H9 (cell line): ENCODE results near the gene TMEM182. TPM values are rescaled to one million over a fixed set of nuclear protein-coding genes. Genes with fewer than 3 reads are reported as not detected.
A peak's percentile ranks its signal among the peaks of the same experiment; 100 is the strongest.

Experiments
- DNase-seq: peaks from one replicate; pipeline ENCODE4 v3.0.0-alpha.2; 2017
- H2AFZ ChIP-seq: one replicate; pipeline ENCODE4 v1.6.1; 2013; ENCODE audit warnings: mild to moderate bottlenecking, low read length, control low read depth, moderate library complexity
- H2AK5ac ChIP-seq: 2 replicates; pipeline ENCODE4 v1.6.1; 2013; ENCODE audit warnings: low read length, control low read depth, mixed read lengths; ENCODE audit not compliant: insufficient read length
- H2BK120ac ChIP-seq: one replicate; pipeline ENCODE4 v1.6.1; 2013; ENCODE audit warnings: low read depth, mild to moderate bottlenecking, low read length, control low read depth, inconsistent platforms; ENCODE audit not compliant: poor library complexity, severe bottlenecking
- H2BK12ac ChIP-seq: 2 replicates; pipeline ENCODE4 v1.6.1; 2013; ENCODE audit warnings: low read length, control low read depth, mixed read lengths, low read depth; ENCODE audit not compliant: insufficient read length
- H2BK15ac ChIP-seq: 2 replicates; pipeline ENCODE4 v1.6.1; 2013; ENCODE audit warnings: low read depth, low read length, control low read depth
- H2BK20ac ChIP-seq: one replicate; pipeline ENCODE4 v1.6.1; 2013; ENCODE audit warnings: low read depth, mild to moderate bottlenecking, low read length, control low read depth, inconsistent platforms; ENCODE audit not compliant: poor library complexity, severe bottlenecking
- H2BK5ac ChIP-seq: 2 replicates; pipeline ENCODE4 v1.6.1; 2013; ENCODE audit warnings: low read length, control low read depth, mixed read lengths; ENCODE audit not compliant: insufficient read length
- H3K14ac ChIP-seq: 2 replicates; pipeline ENCODE4 v1.6.1; 2013; ENCODE audit warnings: low read length, control low read depth; ENCODE audit not compliant: insufficient read depth
- H3K18ac ChIP-seq: 2 replicates; pipeline ENCODE4 v1.6.1; 2013; ENCODE audit warnings: low read depth, mild to moderate bottlenecking, mixed read lengths, low read length, control low read depth; ENCODE audit not compliant: insufficient read length
- H3K23ac ChIP-seq: 2 replicates; pipeline ENCODE4 v1.6.1; 2013; ENCODE audit warnings: low read length, control low read depth, mixed read lengths, low read depth; ENCODE audit not compliant: insufficient read length
- H3K23me2 ChIP-seq: 2 replicates; pipeline ENCODE4 v1.6.1; 2013; ENCODE audit warnings: low read depth, mild to moderate bottlenecking, mixed read lengths, low read length, control low read depth; ENCODE audit not compliant: insufficient read length, poor library complexity, severe bottlenecking
- H3K27ac ChIP-seq: 2 replicates; pipeline ENCODE4 v1.5.1; 2013; ENCODE audit warnings: low read length, control low read depth, mixed read lengths, low read depth; ENCODE audit not compliant: insufficient read length
- H3K27me3 ChIP-seq: 2 replicates; pipeline ENCODE4 v1.6.1; 2013; ENCODE audit warnings: low read length, control low read depth, inconsistent platforms; ENCODE audit not compliant: insufficient read depth
- H3K4ac ChIP-seq: 2 replicates; pipeline ENCODE4 v1.6.1; 2013; ENCODE audit warnings: low read depth, mild to moderate bottlenecking, control low read depth, inconsistent platforms, low read length, moderate library complexity
- H3K4me1 ChIP-seq: 2 replicates; pipeline ENCODE4 v1.6.1; 2013; ENCODE audit warnings: low read length, control low read depth, inconsistent platforms; ENCODE audit not compliant: insufficient read depth
- H3K4me2 ChIP-seq: 2 replicates; pipeline ENCODE4 v1.6.1; 2013; ENCODE audit warnings: low read length, control low read depth, mixed read lengths; ENCODE audit not compliant: insufficient read length, insufficient read depth
- H3K56ac ChIP-seq: 2 replicates; pipeline ENCODE4 v1.6.1; 2013; ENCODE audit warnings: low read depth, mild to moderate bottlenecking, mixed read lengths, low read length, control low read depth; ENCODE audit not compliant: insufficient read length
- H3K79me1 ChIP-seq: 2 replicates; pipeline ENCODE4 v1.6.1; 2013; ENCODE audit warnings: low read depth, mild to moderate bottlenecking, moderate library complexity, low read length, control low read depth, inconsistent platforms; ENCODE audit not compliant: insufficient read depth, poor library complexity, severe bottlenecking
- H3K79me2 ChIP-seq: 2 replicates; pipeline ENCODE4 v1.6.1; 2013; ENCODE audit warnings: low read length, control low read depth, inconsistent platforms; ENCODE audit not compliant: insufficient read depth
- H3K9ac ChIP-seq: 2 replicates; pipeline ENCODE4 v1.6.1; 2013; ENCODE audit warnings: low read length, control low read depth, mixed read lengths; ENCODE audit not compliant: insufficient read length; ENCODE audit errors: extremely low read depth
- H3K9me3 ChIP-seq: one replicate; pipeline ENCODE4 v1.6.1; 2013; ENCODE audit warnings: low read depth, low read length, inconsistent platforms; ENCODE audit not compliant: control insufficient read depth
- H3T11ph ChIP-seq: one replicate; pipeline ENCODE4 v1.6.1; 2013; ENCODE audit warnings: mild to moderate bottlenecking, low read length, control low read depth, inconsistent platforms
- H4K20me1 ChIP-seq: one replicate; pipeline ENCODE4 v1.6.1; 2013; ENCODE audit not compliant: control insufficient read depth, insufficient read length, insufficient read depth
- H4K5ac ChIP-seq: 2 replicates; pipeline ENCODE4 v1.6.1; 2013; ENCODE audit warnings: low read depth, mild to moderate bottlenecking, mixed read lengths, low read length, control low read depth; ENCODE audit not compliant: insufficient read length
- H4K8ac ChIP-seq: replicated peaks from 2 replicates; pipeline ENCODE4 v1.6.1; 2013; ENCODE audit warnings: low read length, control low read depth, mixed read lengths, low read depth; ENCODE audit not compliant: insufficient read length
- H4K91ac ChIP-seq: 2 replicates; pipeline ENCODE4 v1.6.1; 2013; ENCODE audit warnings: low read depth, mild to moderate bottlenecking, moderate library complexity, mixed read lengths, low read length, control low read depth; ENCODE audit not compliant: insufficient read length
- H3K27ac Mint-ChIP-seq, 3 experiments: 2 replicates in 2 of 3; 3 replicates in 1 of 3; pipeline ENCODE4 v1.8.0; 2020 to 2021; ENCODE audit warnings: mixed read lengths in 3 of 3, mild to moderate bottlenecking in 1 of 3, moderate library complexity in 1 of 3
- H3K27me3 Mint-ChIP-seq: 2 replicates; pipeline ENCODE4 v1.8.0; 2021; ENCODE audit warnings: low read depth, mild to moderate bottlenecking, moderate library complexity, mixed read lengths
- H3K36me3 Mint-ChIP-seq, 3 experiments: 2 replicates in 2 of 3; 3 replicates in 1 of 3; pipeline ENCODE4 v1.8.0; 2020 to 2021; ENCODE audit warnings: low read depth in 3 of 3, mixed read lengths in 3 of 3; ENCODE audit not compliant: insufficient read depth in 1 of 3
- H3K4me1 Mint-ChIP-seq, 2 experiments: 2 replicates each; pipeline ENCODE4 v1.8.0; 2020; ENCODE audit warnings: mixed read lengths in 2 of 2
- H3K4me3 Mint-ChIP-seq, 2 experiments: 2 replicates in 1 of 2; 3 replicates in 1 of 2; pipeline ENCODE4 v1.8.0; 2020 to 2021; ENCODE audit warnings: mild to moderate bottlenecking in 2 of 2, mixed read lengths in 2 of 2, moderate library complexity in 1 of 2
- H3K9me3 Mint-ChIP-seq, 2 experiments: 2 replicates in 1 of 2; 3 replicates in 1 of 2; pipeline ENCODE4 v1.8.0; 2020; ENCODE audit warnings: mild to moderate bottlenecking in 2 of 2, mixed read lengths in 2 of 2, moderate library complexity in 1 of 2
- WGBS: extraction: QIAGEN DNeasy Blood & Tissue Kit; methylation state at CpG from one replicate; pipeline ENCODE4 v1.1.7; 2013; ENCODE audit warnings: missing lambda C conversion rate, low lambda C conversion rate, mixed read lengths; ENCODE audit not compliant: insufficient read length; ENCODE audit errors: extremely low coverage; 5-methylcytosine and 5-hydroxymethylcytosine counted together
- total RNA-seq: library from RNA; stranded (reverse); gene quantifications from 2 replicates; pipeline ENCODE4 v1.2.1, GENCODE V29; 2021
- TF ChIP-seq, protein P1 (sequence below): fragments of 200-600 bp; sonication (generic); conservative IDR thresholded peaks from 3 replicates; pipeline ENCODE4 v1.8.0; 2021; ENCODE audit warnings: antibody characterized with exemption, mild to moderate bottlenecking

Gene TMEM182
- total RNA-seq, 1 experiment from 2014 or later: 3.6 TPM

DNA sequence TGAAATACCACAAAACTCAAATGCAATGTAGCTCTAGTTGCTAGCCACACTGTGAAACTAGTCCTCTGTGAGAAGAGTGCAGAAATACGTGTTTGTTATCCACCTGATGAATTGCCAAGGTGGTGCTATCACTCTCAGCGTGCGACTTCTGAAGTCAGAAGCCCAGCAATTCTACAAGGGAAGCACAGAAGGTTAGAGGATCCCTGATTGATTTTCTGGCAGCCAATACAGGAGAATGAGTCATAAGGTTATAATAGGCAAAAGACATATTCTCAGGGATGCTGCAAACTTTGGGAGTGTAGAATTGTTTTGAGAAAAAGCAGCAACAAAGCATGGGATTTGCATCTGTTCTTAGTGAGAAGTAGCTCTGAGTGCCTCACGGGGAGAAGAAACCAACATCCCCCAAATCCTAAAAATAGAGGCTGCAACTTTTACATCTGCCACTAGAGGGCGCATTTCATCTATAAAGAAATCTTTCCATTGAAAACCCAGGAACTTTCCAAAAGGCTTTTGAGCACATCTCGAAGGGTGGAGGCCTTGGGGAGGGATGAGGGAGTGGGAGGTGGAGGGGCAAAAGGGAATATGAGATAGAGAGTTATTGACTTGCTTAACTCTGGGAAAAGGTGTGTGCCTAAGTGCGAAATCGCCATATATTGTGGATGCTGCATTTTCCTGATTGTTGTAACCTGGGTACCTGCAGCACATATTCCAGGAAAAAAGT, 78.0 kb downstream of the TMEM182 start:
- no peaks in the 10 kb centered on the region for H3K27me3 Mint-ChIP-seq

More for the DNA sequence above, 78.0 kb downstream of the TMEM182 start:
- H2BK20ac ChIP-seq: no peak overlapping the region
- no peak overlapping the region for H3K4ac ChIP-seq
- no peak overlapping the region for H2BK5ac ChIP-seq
- peak; percentile 35 for DNase-seq
- no peak overlapping the region for H3K4me3 Mint-ChIP-seq
- H2BK12ac ChIP-seq: no peak overlapping the region
- H4K5ac ChIP-seq: no peak overlapping the region
- no peak overlapping the region for H3K18ac ChIP-seq
- H3K23me2 ChIP-seq: no peaks in the 10 kb centered on the region
- H2BK15ac ChIP-seq: no peak overlapping the region
- no peaks in the 10 kb centered on the region for H3K79me1 ChIP-seq
- H3K4me1 ChIP-seq: no peaks in the 10 kb centered on the region
- H3K27me3 ChIP-seq: no peaks in the 10 kb centered on the region
- no peaks in the 10 kb centered on the region for H3K36me3 Mint-ChIP-seq
- no peaks in the 10 kb centered on the region for H4K20me1 ChIP-seq
- no peak overlapping the region for H3K56ac ChIP-seq
- WGBS: no CpG with 5 or more reads among the region's 8 CpGs
- no peak overlapping the region for H3T11ph ChIP-seq
- TF ChIP-seq, protein P1, sequence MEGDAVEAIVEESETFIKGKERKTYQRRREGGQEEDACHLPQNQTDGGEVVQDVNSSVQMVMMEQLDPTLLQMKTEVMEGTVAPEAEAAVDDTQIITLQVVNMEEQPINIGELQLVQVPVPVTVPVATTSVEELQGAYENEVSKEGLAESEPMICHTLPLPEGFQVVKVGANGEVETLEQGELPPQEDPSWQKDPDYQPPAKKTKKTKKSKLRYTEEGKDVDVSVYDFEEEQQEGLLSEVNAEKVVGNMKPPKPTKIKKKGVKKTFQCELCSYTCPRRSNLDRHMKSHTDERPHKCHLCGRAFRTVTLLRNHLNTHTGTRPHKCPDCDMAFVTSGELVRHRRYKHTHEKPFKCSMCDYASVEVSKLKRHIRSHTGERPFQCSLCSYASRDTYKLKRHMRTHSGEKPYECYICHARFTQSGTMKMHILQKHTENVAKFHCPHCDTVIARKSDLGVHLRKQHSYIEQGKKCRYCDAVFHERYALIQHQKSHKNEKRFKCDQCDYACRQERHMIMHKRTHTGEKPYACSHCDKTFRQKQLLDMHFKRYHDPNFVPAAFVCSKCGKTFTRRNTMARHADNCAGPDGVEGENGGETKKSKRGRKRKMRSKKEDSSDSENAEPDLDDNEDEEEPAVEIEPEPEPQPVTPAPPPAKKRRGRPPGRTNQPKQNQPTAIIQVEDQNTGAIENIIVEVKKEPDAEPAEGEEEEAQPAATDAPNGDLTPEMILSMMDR: peak; percentile 83
- H4K8ac ChIP-seq: no peak overlapping the region
- no peak overlapping the region for H3K27ac Mint-ChIP-seq
- no peaks in the 10 kb centered on the region for H3K9me3 ChIP-seq
- no peaks in the 10 kb centered on the region for H3K9me3 Mint-ChIP-seq
- no peak overlapping the region for H2AK5ac ChIP-seq
- no peak overlapping the region for H3K23ac ChIP-seq
- H3K27ac ChIP-seq: no peak overlapping the region
- H3K14ac ChIP-seq: no peak overlapping the region
- H3K79me2 ChIP-seq: no peaks in the 10 kb centered on the region
- no peak overlapping the region for H2AFZ ChIP-seq
- no peak overlapping the region for H3K9ac ChIP-seq
- peaks cover 10 to 11% of the 10 kb centered on the region in 2 experiments for H3K4me1 Mint-ChIP-seq
- no peak overlapping the region for H4K91ac ChIP-seq
- H3K4me2 ChIP-seq: no peak overlapping the region
- H2BK120ac ChIP-seq: no peak overlapping the region
